Endothelial cell (in vitro differentiated cells): ENCODE results near the gene SRC. TPM values are rescaled to one million over a fixed set of nuclear protein-coding genes. Genes with fewer than 3 reads are reported as not detected.
A peak's percentile ranks its signal among the peaks of the same experiment; 100 is the strongest.

Experiments
- DNase-seq: peaks from one replicate; pipeline ENCODE4 v3.0.0; 2021; ENCODE audit warnings: low spot score
- H3K27ac Mint-ChIP-seq: one replicate; pipeline ENCODE4 v1.8.0; 2021; ENCODE audit warnings: mixed read lengths, inconsistent platforms; ENCODE audit not compliant: unreplicated experiment
- H3K27me3 Mint-ChIP-seq: one replicate; pipeline ENCODE4 v1.8.0; 2021; ENCODE audit warnings: mild to moderate bottlenecking, moderate library complexity, mixed read lengths, inconsistent platforms; ENCODE audit not compliant: unreplicated experiment
- H3K36me3 Mint-ChIP-seq: one replicate; pipeline ENCODE4 v1.8.0; 2021; ENCODE audit warnings: mild to moderate bottlenecking, low read depth, mixed read lengths, inconsistent platforms; ENCODE audit not compliant: unreplicated experiment
- H3K4me1 Mint-ChIP-seq: one replicate; pipeline ENCODE4 v1.8.0; 2021; ENCODE audit warnings: mild to moderate bottlenecking, mixed read lengths, inconsistent platforms; ENCODE audit not compliant: unreplicated experiment
- H3K4me3 Mint-ChIP-seq: one replicate; pipeline ENCODE4 v1.8.0; 2021; ENCODE audit warnings: mild to moderate bottlenecking, mixed read lengths, inconsistent platforms; ENCODE audit not compliant: unreplicated experiment
- H3K9me3 Mint-ChIP-seq: one replicate; pipeline ENCODE4 v1.8.0; 2021; ENCODE audit warnings: mixed read lengths, inconsistent platforms; ENCODE audit not compliant: unreplicated experiment
- CTCF ChIP-seq: fragments of 200-600 bp; sonication (generic); IDR thresholded peaks from one replicate; pipeline ENCODE4 v1.5.0; 2021; ENCODE audit warnings: antibody characterized with exemption; ENCODE audit not compliant: unreplicated experiment
- total RNA-seq: library from RNA; stranded (reverse); fragmentation: NEBNext Ultra II Directional; extraction: Animal tissue kit (Norgen Biotek cat#: 25700); gene quantifications from one replicate; pipeline ENCODE4 v1.2.1, GENCODE V29; 2021; ENCODE audit not compliant: unreplicated experiment

The SRC gene
- total RNA-seq, 1 donor from 2014 or later: 60.8 TPM

- no peaks in the 10 kb centered on the region for H3K9me3 Mint-ChIP-seq
- H3K27ac Mint-ChIP-seq: no peak overlapping the region
- H3K4me3 Mint-ChIP-seq: no peak overlapping the region
- TF ChIP-seq CTCF: no peak
- no peak for DNase-seq
- H3K36me3 Mint-ChIP-seq: peaks cover 17% of the 10 kb centered on the region
- peaks cover 19% of the 10 kb centered on the region for H3K27me3 Mint-ChIP-seq
- peaks cover 16% of the 10 kb centered on the region for H3K4me1 Mint-ChIP-seq
These were observed 44.6 kb downstream of the SRC start for GRCh38 chr20:37390503-37390890.

GRCh38 chr20:37390891-37391525 is 45.1 kb downstream of the SRC start:
- Mint-ChIP-seq H3K27me3 (peaks cover 18% of the 10 kb centered on the region), H3K4me3 (no peak overlapping the region), H3K9me3 (no peaks in the 10 kb centered on the region), H3K36me3 (peaks cover 12% of the 10 kb centered on the region), H3K27ac (no peak overlapping the region), H3K4me1 (peaks cover 16% of the 10 kb centered on the region)
- TF ChIP-seq CTCF: no peak
- DNase-seq: no peak

GRCh38 chr20:37392441-37393195 is 46.7 kb downstream of the SRC start:
- peak; percentile 34 for TF ChIP-seq CTCF
- peaks cover 13% of the 10 kb centered on the region for H3K27me3 Mint-ChIP-seq
- peaks cover 11% of the 10 kb centered on the region for H3K36me3 Mint-ChIP-seq
- no peak overlapping the region for H3K4me3 Mint-ChIP-seq
- no peak for DNase-seq
- no peaks in the 10 kb centered on the region for H3K9me3 Mint-ChIP-seq
- H3K4me1 Mint-ChIP-seq: peaks cover 24% of the 10 kb centered on the region
- H3K27ac Mint-ChIP-seq: no peak overlapping the region

GRCh38 chr20:37393196-37393862 is 47.4 kb downstream of the SRC start:
- Mint-ChIP-seq H3K27me3 (peaks cover 10% of the 10 kb centered on the region), H3K9me3 (no peaks in the 10 kb centered on the region), H3K27ac (no peak overlapping the region), H3K4me3 (no peak overlapping the region), H3K36me3 (peaks cover 11% of the 10 kb centered on the region), H3K4me1 (peaks cover 24% of the 10 kb centered on the region)
- TF ChIP-seq CTCF: no peak
- no peak for DNase-seq
